ENCODE data around the gene RGS7. TPM values are rescaled to one million over a fixed set of nuclear protein-coding genes. Genes with fewer than 3 reads are reported as not detected.

The RGS7 gene
- polyA plus RNA-seq, 2 of the 4 experiments (the other 2 are of a cell fraction), result 0.08 TPM; not detected in 1

GRCh38 chr1:241286486-241286885 lies 70.5 kb downstream of the RGS7 start (continued):
- TF ChIP-seq EHF (CRISPR knock-in tag; IDR thresholded peaks at IDR 0.05) (no peak), RCOR1 (IDR thresholded peaks at IDR 0.05; ENCODE audit: low read depth, low read length) (no peak), RNF2 (IDR thresholded peaks at IDR 0.05; ENCODE audit: borderline replicate concordance, low read depth) (no peak), E2F6 (IDR thresholded peaks at IDR 0.05; ENCODE audit: borderline replicate concordance, low read depth) (no peak), HDAC2 (IDR thresholded peaks at IDR 0.05) (no peak), REST (IDR thresholded peaks at IDR 0.05) (no peak)

DNA sequence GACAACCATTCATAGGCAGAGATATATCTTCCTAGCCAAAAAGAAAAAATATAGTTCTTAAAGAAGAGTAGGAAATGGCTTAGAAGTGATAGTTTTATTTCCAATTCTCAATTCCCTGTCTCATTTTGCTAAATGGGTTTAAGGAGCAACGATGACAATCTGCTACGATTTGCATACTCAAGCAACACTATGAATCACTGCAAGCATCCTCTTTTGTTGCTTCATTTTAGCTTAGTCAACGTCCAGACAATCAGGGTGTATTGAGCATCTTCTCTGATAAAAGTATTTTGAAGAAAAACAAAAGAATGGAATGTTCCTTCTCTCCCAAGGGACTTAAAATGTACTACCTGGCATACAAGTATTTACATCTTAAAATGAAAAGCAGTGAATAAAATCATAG lies 80.6 kb downstream of the RGS7 start:
- FAIRE-seq (no peak), DNase-seq (ENCODE audit: low read depth in 1 of 2, low spot score in 1 of 2) (no peak), ATAC-seq (no peak)
- no peak overlapping the region for H3K4me3 ChIP-seq
- CTCF ChIA-PET, result interaction anchor here (1.7 kb wide), 1 partner anchor 8 kb away, joined by 7 read pairs; no protein-coding TSS in a partner anchor
- no peaks in the 10 kb centered on the region for H3K4me1 ChIP-seq
- H3K27ac ChIP-seq, result no peak overlapping the region
- TF ChIP-seq, protein P1, sequence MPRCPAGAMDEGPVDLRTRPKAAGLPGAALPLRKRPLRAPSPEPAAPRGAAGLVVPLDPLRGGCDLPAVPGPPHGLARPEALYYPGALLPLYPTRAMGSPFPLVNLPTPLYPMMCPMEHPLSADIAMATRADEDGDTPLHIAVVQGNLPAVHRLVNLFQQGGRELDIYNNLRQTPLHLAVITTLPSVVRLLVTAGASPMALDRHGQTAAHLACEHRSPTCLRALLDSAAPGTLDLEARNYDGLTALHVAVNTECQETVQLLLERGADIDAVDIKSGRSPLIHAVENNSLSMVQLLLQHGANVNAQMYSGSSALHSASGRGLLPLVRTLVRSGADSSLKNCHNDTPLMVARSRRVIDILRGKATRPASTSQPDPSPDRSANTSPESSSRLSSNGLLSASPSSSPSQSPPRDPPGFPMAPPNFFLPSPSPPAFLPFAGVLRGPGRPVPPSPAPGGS (IDR thresholded peaks at IDR 0.05), result no peak
- TF ChIP-seq JUNB (IDR thresholded peaks at IDR 0.05), result no peak
- TF ChIP-seq FOSB (CRISPR knock-in tag; IDR thresholded peaks at IDR 0.05), result no peak
- TF ChIP-seq FOSL2 (IDR thresholded peaks at IDR 0.05), result no peak
- TF ChIP-seq FOSL2 (CRISPR knock-in tag; IDR thresholded peaks at IDR 0.05), result no peak
- TF ChIP-seq CHD4 (IDR thresholded peaks at IDR 0.05; ENCODE audit: borderline replicate concordance), result no peak
- TF ChIP-seq RARB (CRISPR knock-in tag; IDR thresholded peaks at IDR 0.05), result no peak
- TF ChIP-seq NPAS2 (CRISPR knock-in tag; IDR thresholded peaks at IDR 0.05; ENCODE audit: borderline replicate concordance), result no peak
- TF ChIP-seq, protein P2, sequence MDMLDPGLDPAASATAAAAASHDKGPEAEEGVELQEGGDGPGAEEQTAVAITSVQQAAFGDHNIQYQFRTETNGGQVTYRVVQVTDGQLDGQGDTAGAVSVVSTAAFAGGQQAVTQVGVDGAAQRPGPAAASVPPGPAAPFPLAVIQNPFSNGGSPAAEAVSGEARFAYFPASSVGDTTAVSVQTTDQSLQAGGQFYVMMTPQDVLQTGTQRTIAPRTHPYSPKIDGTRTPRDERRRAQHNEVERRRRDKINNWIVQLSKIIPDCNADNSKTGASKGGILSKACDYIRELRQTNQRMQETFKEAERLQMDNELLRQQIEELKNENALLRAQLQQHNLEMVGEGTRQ (IDR thresholded peaks at IDR 0.05), result no peak
- TF ChIP-seq RAD21 (conservative IDR thresholded peaks at IDR 0.05 in 1 of 2, IDR thresholded peaks at IDR 0.05 in 1 of 2), result no peak
- TF ChIP-seq TFCP2L1 (CRISPR knock-in tag; IDR thresholded peaks at IDR 0.05), result no peak
- no peak for TF ChIP-seq CBX8 (IDR thresholded peaks at IDR 0.05)
- TF ChIP-seq HES2 (IDR thresholded peaks at IDR 0.05), result no peak
- no peak for TF ChIP-seq RFX5 (IDR thresholded peaks at IDR 0.05)
- TF ChIP-seq HOXA7 (CRISPR knock-in tag; IDR thresholded peaks at IDR 0.05), result no peak
- TF ChIP-seq HOXB13 (CRISPR knock-in tag; IDR thresholded peaks at IDR 0.05; ENCODE audit: low read depth), result no peak
- POLR2A ChIA-PET, result no interaction called here
- 7% methylated on average over 3 of the region's 3 CpGs for WGBS (ENCODE audit: missing lambda C conversion rate)
- no peak overlapping the region for H3K4me2 ChIP-seq
- no peaks in the 10 kb centered on the region for H3K9me3 ChIP-seq
